ENCODE results near the gene RPS14. TPM values are rescaled to one million over a fixed set of nuclear protein-coding genes. Genes with fewer than 3 reads are reported as not detected.

RPS14 gene
- total and polyA plus RNA-seq, 2 of the 4 experiments (the other 2 are of a cell fraction): 6,296 to 7,310 TPM

DNA sequence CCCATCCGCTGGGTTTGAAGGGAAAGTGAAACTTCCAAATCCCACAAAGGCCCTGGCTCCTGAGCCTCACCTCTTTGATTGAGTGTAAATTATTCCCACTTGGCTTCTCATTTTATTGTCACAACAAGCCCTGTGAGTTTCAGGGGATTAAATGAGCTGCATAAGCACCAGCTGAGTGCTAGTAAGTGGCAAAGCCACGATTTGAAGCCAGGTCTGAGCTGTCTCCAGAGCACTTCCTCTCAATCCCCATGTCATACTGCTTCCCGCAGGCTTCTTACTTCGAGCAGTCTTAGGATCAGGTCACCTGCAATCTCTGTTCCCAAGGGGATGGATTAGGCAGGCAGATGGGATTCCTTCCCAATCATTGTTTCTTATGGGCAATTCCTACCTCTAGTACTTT lies 18.0 kb downstream of the RPS14 start:
- Histone ChIP-seq H3K4me2 (ENCODE audit: low read depth, low read length) (no peak overlapping the region), H4K5ac (ENCODE audit: low read depth, low read length) (no peak overlapping the region), H2BK120ac (ENCODE audit: low read depth, low read length) (no peak overlapping the region; the same call in 1 of the 2 replicates), H3K4ac (ENCODE audit: low read depth, low read length) (peak overlapping the region; percentile 28), H2BK15ac (ENCODE audit: low read depth, low read length) (no peak overlapping the region), H4K91ac (ENCODE audit: insufficient read depth, low read depth, low read length) (peak overlapping the region; percentile 41; the same call in 1 of the 2 replicates), H3K4me3 (ENCODE audit: insufficient read depth, low read depth, low read length) (no peak overlapping the region), H3K56ac (ENCODE audit: extremely low read depth, insufficient read depth, low read length) (no peak overlapping the region), H3K79me1 (ENCODE audit: low read depth in 1 of 2, low read length in 2 of 2) (no peaks in the 10 kb centered on the region), H2AK9ac (replicated peaks; ENCODE audit: low read depth, low read length, poor library complexity) (no peak overlapping the region), H3K27ac (ENCODE audit: insufficient read depth, low read length) (no peak overlapping the region), H3K36me3 (ENCODE audit: control insufficient read depth, insufficient read depth, low read length) (no peaks in the 10 kb centered on the region), H2BK5ac (ENCODE audit: low read depth, low read length, poor library complexity, severe bottlenecking) (no peak overlapping the region), H3K9me1 (ENCODE audit: insufficient read depth, low read length) (peaks cover 3% of the 10 kb centered on the region; the same call in 1 of the 2 replicates), H3K4me1 (ENCODE audit: control insufficient read depth, insufficient read depth, low read length) (peaks cover 5% of the 10 kb centered on the region), H3K27me3 (ENCODE audit: control insufficient read depth, insufficient read depth, low read length) (no peaks in the 10 kb centered on the region), H2BK20ac (ENCODE audit: low read depth, low read length) (peak overlapping the region; percentile 37; the same call in 1 of the 2 replicates), H3K23ac (ENCODE audit: low read depth, low read length) (no peak overlapping the region), H3K9ac (ENCODE audit: low read depth, low read length) (no peak overlapping the region), H4K8ac (ENCODE audit: low read depth in 2 of 2, low read length in 2 of 2) (peak overlapping the region in 1 of 2 experiments; percentile 39; a peak in 1 of 4 replicates), H2AK5ac (ENCODE audit: low read depth, low read length) (no peak overlapping the region; the same call in 1 of the 2 replicates), H3K9me3 (ENCODE audit: control insufficient read depth, insufficient read depth, low read length) (no peaks in the 10 kb centered on the region), H2AFZ (replicated peaks; ENCODE audit: low read length, poor library complexity) (peak overlapping the region; percentile 16), H3K14ac (replicated peaks; ENCODE audit: low read depth, low read length) (peak overlapping the region; percentile 14; the same call in 1 of the 2 replicates), H3K18ac (ENCODE audit: low read depth, low read length) (no peak overlapping the region), H4K20me1 (ENCODE audit: insufficient read depth, low read length) (no peaks in the 10 kb centered on the region)
- DNase-seq: no peak
- ATAC-seq (ENCODE audit: low read depth): no peak
- intact Hi-C loops (cut with micrococcal nuclease): loop anchor here (5.0 to 10.0 kb wide), 3 partner anchors 34 to 597 kb away; partner anchors contain the start of genes HMGXB3 and TIGD6
- CTCF ChIA-PET: no interaction called here
- TF ChIP-seq, protein P1, sequence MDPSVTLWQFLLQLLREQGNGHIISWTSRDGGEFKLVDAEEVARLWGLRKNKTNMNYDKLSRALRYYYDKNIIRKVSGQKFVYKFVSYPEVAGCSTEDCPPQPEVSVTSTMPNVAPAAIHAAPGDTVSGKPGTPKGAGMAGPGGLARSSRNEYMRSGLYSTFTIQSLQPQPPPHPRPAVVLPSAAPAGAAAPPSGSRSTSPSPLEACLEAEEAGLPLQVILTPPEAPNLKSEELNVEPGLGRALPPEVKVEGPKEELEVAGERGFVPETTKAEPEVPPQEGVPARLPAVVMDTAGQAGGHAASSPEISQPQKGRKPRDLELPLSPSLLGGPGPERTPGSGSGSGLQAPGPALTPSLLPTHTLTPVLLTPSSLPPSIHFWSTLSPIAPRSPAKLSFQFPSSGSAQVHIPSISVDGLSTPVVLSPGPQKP (IDR thresholded peaks at IDR 0.05; ENCODE audit: borderline replicate concordance, low read depth, low read length): no peak
- TF ChIP-seq SMC3 (IDR thresholded peaks at IDR 0.05; ENCODE audit: low read depth, low read length) (no peak), MAZ (IDR thresholded peaks at IDR 0.05; ENCODE audit: borderline replicate concordance, low read depth, low read length) (no peak), CHD1 (IDR thresholded peaks at IDR 0.05; ENCODE audit: low read depth, low read length) (no peak), FOS (IDR thresholded peaks at IDR 0.05; ENCODE audit: low read depth, low read length) (no peak), MXI1 (IDR thresholded peaks at IDR 0.05; ENCODE audit: borderline replicate concordance, low read depth, low read length) (no peak), RAD21 (IDR thresholded peaks at IDR 0.05; ENCODE audit: low read length) (no peak), MAFK (IDR thresholded peaks at IDR 0.05; ENCODE audit: low read depth, low read length) (no peak)
- BruUV-seq (replicated peaks): no TSS peak
- POLR2A ChIA-PET (ENCODE audit: unreplicated experiment): no interaction called here
- no CpG with 5 or more reads among the region's 4 CpGs for WGBS, 2 experiments (ENCODE audit: extremely low coverage in 2 of 2, insufficient read length in 1 of 2)
- dilution Hi-C loops (cut with HindIII; ENCODE audit: low sequenced_read_pairs, unreplicated experiment): no loop called here
- in situ Hi-C loops (cut with MboI; ENCODE audit: low sequenced_read_pairs): loop anchor here (10.0 to 25.0 kb wide), 3 partner anchors 167 to 794 kb away; no protein-coding TSS in a partner anchor
